ENCODE results near the gene CMSS1. TPM values are rescaled to one million over a fixed set of nuclear protein-coding genes. Genes with fewer than 3 reads are reported as not detected.

CMSS1 gene
- total RNA-seq, 1 experiment from 2014 or later = 98.6 TPM

GRCh38 chr3:100009276-100010086 lies 191.8 kb downstream of the CMSS1 start:
- intact Hi-C loops (cut with micrococcal nuclease; ENCODE audit: unreplicated experiment) = no loop called here
- no TSS peak for BruUV-seq (replicated peaks)
- H3K4me3 ChIP-seq (ENCODE audit: low read depth, low read length, poor library complexity, severe bottlenecking) = no peak overlapping the region
- DNase-seq (ENCODE audit: low spot score) = no peak
- H3K36me3 ChIP-seq (ENCODE audit: insufficient read depth, low read length, poor library complexity, severe bottlenecking) = no peaks in the 10 kb centered on the region
- H3K4me1 ChIP-seq (ENCODE audit: insufficient read depth, low read length, poor library complexity, severe bottlenecking) = no peaks in the 10 kb centered on the region
- ChIA-PET CTCF (no interaction called here), POLR2A (ENCODE audit: low non-redundant PET) (no interaction called here)
- H3K27ac ChIP-seq (ENCODE audit: low read depth, low read length, poor library complexity, severe bottlenecking) = no peak overlapping the region
- no peaks in the 10 kb centered on the region for H3K27me3 ChIP-seq (replicated peaks; ENCODE audit: insufficient read depth, low read depth, low read length, poor library complexity)
- no peaks in the 10 kb centered on the region for H3K9me3 ChIP-seq (ENCODE audit: low read depth, low read length, poor library complexity, severe bottlenecking)
- TF ChIP-seq CTCF (conservative IDR thresholded peaks at IDR 0.05; ENCODE audit: low read depth, low read length) = no peak
- TF ChIP-seq EZH2 (IDR thresholded peaks at IDR 0.05; ENCODE audit: borderline replicate concordance, low read depth, low read length, poor library complexity, severe bottlenecking) = no peak

GRCh38 chr3:100010087-100010417 lies 192.4 kb downstream of the CMSS1 start:
- TF ChIP-seq EZH2 (IDR thresholded peaks at IDR 0.05; ENCODE audit: borderline replicate concordance, low read depth, low read length, poor library complexity, severe bottlenecking) (no peak), CTCF (conservative IDR thresholded peaks at IDR 0.05; ENCODE audit: low read depth, low read length) (no peak)
- H3K4me1 ChIP-seq (ENCODE audit: insufficient read depth, low read length, poor library complexity, severe bottlenecking) = no peaks in the 10 kb centered on the region
- H3K4me3 ChIP-seq (ENCODE audit: low read depth, low read length, poor library complexity, severe bottlenecking) = no peak overlapping the region
- H3K27me3 ChIP-seq (replicated peaks; ENCODE audit: insufficient read depth, low read depth, low read length, poor library complexity) = no peaks in the 10 kb centered on the region
- no peak overlapping the region for H3K27ac ChIP-seq (ENCODE audit: low read depth, low read length, poor library complexity, severe bottlenecking)
- peaks cover 2% of the 10 kb centered on the region for H3K9me3 ChIP-seq (ENCODE audit: low read depth, low read length, poor library complexity, severe bottlenecking)
- H3K36me3 ChIP-seq (ENCODE audit: insufficient read depth, low read length, poor library complexity, severe bottlenecking) = no peaks in the 10 kb centered on the region
- DNase-seq (ENCODE audit: low spot score) = no peak
- no TSS peak for BruUV-seq (replicated peaks)
- ChIA-PET CTCF (no interaction called here), POLR2A (ENCODE audit: low non-redundant PET) (no interaction called here)
- intact Hi-C loops (cut with micrococcal nuclease; ENCODE audit: unreplicated experiment) = no loop called here

DNA sequence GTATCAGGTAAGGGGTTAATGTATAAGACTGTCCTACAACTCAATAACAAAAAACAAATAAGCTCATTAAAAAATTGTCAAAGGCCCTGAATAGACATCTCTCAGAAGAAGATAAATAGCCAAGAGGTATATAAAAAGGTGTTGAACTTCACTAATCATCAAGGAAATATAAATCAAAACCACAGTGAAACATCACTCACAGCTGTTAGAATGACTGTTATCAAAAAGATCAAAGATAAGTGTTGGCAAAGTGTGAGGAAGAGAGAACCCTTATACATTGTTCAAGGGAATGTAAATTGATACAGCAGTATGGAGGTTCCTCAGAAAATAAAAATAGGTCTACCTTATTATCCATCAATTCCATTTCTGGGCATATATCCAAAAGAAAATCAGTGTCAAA lies 201.1 kb downstream of the CMSS1 start:
- Histone ChIP-seq H3K9me3 (ENCODE audit: low read depth, low read length, poor library complexity, severe bottlenecking) (peaks cover 5% of the 10 kb centered on the region), H3K4me1 (ENCODE audit: insufficient read depth, low read length, poor library complexity, severe bottlenecking) (no peaks in the 10 kb centered on the region), H3K27ac (ENCODE audit: low read depth, low read length, poor library complexity, severe bottlenecking) (no peak overlapping the region), H3K4me3 (ENCODE audit: low read depth, low read length, poor library complexity, severe bottlenecking) (no peak overlapping the region), H3K27me3 (replicated peaks; ENCODE audit: insufficient read depth, low read depth, low read length, poor library complexity) (no peaks in the 10 kb centered on the region), H3K36me3 (ENCODE audit: insufficient read depth, low read length, poor library complexity, severe bottlenecking) (no peaks in the 10 kb centered on the region)
- DNase-seq (ENCODE audit: low spot score) = no peak
- no peak for TF ChIP-seq CTCF (conservative IDR thresholded peaks at IDR 0.05; ENCODE audit: low read depth, low read length)
- TF ChIP-seq EZH2 (IDR thresholded peaks at IDR 0.05; ENCODE audit: borderline replicate concordance, low read depth, low read length, poor library complexity, severe bottlenecking) = no peak
- intact Hi-C loops (cut with micrococcal nuclease; ENCODE audit: unreplicated experiment) = no loop called here
- CTCF ChIA-PET = no interaction called here
- POLR2A ChIA-PET (ENCODE audit: low non-redundant PET) = no interaction called here
- no TSS peak for BruUV-seq (replicated peaks)

Measured in A673 (cell line).